HCT116 (cell line): ENCODE results near the gene TXNL4B.

Experiments
- CBX3 ChIP-seq: IDR thresholded peaks from 2 replicates; pipeline ENCODE4 v1.6.1; 2012; ENCODE audit warnings: low read depth
- CTCF ChIP-seq, 3 experiments: fragments of 200-600 bp in 1 of 3; sonication (generic) in 1 of 3; IDR thresholded peaks in 2 of 3; conservative IDR thresholded peaks in 1 of 3; 2 replicates each; pipeline ENCODE4 v1.5.1; 2012 to 2017; ENCODE audit warnings: low read depth in 2 of 3, low read length in 2 of 3, antibody characterized with exemption in 1 of 3, borderline replicate concordance in 1 of 3, control low read depth in 1 of 3, mild to moderate bottlenecking in 1 of 3, mixed read lengths in 1 of 3, mixed run types in 1 of 3, moderate library complexity in 1 of 3; ENCODE audit not compliant: insufficient read depth in 1 of 3
- EZH2 ChIP-seq: fragments of 200-600 bp; sonication (generic); IDR thresholded peaks from 2 replicates; pipeline ENCODE4 v1.6.1; 2017; ENCODE audit warnings: antibody characterized with exemption, mixed run types
- POLR2A ChIP-seq: IDR thresholded peaks from 2 replicates; pipeline ENCODE4 v1.7.0; 2011; ENCODE audit warnings: borderline replicate concordance; ENCODE audit not compliant: insufficient read depth, insufficient read length; ENCODE audit errors: extremely low read depth
- POLR2AphosphoS5 ChIP-seq: IDR thresholded peaks from 2 replicates; pipeline ENCODE4 v1.6.1; 2011; ENCODE audit warnings: mild to moderate bottlenecking, low read depth, low read length, moderate library complexity
- REST ChIP-seq: IDR thresholded peaks from 2 replicates; pipeline ENCODE4 v1.6.1; 2012; ENCODE audit warnings: low read depth
- SIN3A ChIP-seq: IDR thresholded peaks from 2 replicates; pipeline ENCODE4 v1.6.1; 2012; ENCODE audit warnings: low read depth
- SRF ChIP-seq: IDR thresholded peaks from 2 replicates; pipeline ENCODE4 v1.6.1; 2012; ENCODE audit warnings: low read depth
- TCF7L2 ChIP-seq: IDR thresholded peaks from 2 replicates; pipeline ENCODE4 v1.7.0; 2011; ENCODE audit warnings: borderline replicate concordance, inconsistent platforms; ENCODE audit not compliant: insufficient read depth, insufficient read length; ENCODE audit errors: extremely low read depth
- YY1 ChIP-seq: IDR thresholded peaks from 2 replicates; pipeline ENCODE4 v1.6.1; 2011; ENCODE audit warnings: low read length, low read depth, moderate library complexity, mild to moderate bottlenecking; ENCODE audit not compliant: insufficient replicate concordance; ENCODE audit errors: extremely low read depth
- ZFX ChIP-seq: fragments of 450-650 bp; IDR thresholded peaks from 2 replicates; pipeline ENCODE4 v1.6.1; 2017

GRCh38 chr16:72110662-72111615 is 17.5 kb upstream of the TXNL4B start:
- TF ChIP-seq YY1 (no peak), CTCF (IDR thresholded peaks at IDR 0.05 in 2 of 3, conservative IDR thresholded peaks at IDR 0.05 in 1 of 3; ENCODE audit: borderline replicate concordance in 1 of 3, insufficient read depth in 1 of 3, low read depth in 2 of 3, low read length in 2 of 3) (no peak), POLR2A (no peak), POLR2AphosphoS5 (no peak), EZH2 (no peak), SIN3A (no peak), CBX3 (no peak), ZFX (no peak), REST (no peak), TCF7L2 (no peak), SRF (no peak)
